Measurements from ENCODE around the gene IL25.
"Not testable (repeated sequence)": the region's sequence is repeated elsewhere in the genome, so short reads cannot be mapped to it uniquely, and the experiment has no call there.

Gene IL25

GRCh38 chr14:23418021-23418420, 45.4 kb downstream of the IL25 start:
- Histone ChIP-seq H3K79me2 (ENCODE audit: insufficient read depth, low read depth) (no peaks in the 10 kb centered on the region), H3K4me2 (no peak overlapping the region), H3K36me3 (ENCODE audit: insufficient read depth) (no peaks in the 10 kb centered on the region), H2AFZ (ENCODE audit: low read depth) (no peak overlapping the region), H3K4me3 (IDR thresholded peaks at IDR 0.05; ENCODE audit: insufficient read depth, low read depth, low read length) (no peak overlapping the region), H3K9ac (no peak overlapping the region), H3K4me1 (ENCODE audit: low read depth, poor library complexity, severe bottlenecking) (peaks cover 4% of the 10 kb centered on the region), H3K27ac (no peak overlapping the region), H4K20me1 (ENCODE audit: insufficient read depth) (no peaks in the 10 kb centered on the region), H3K27me3 (ENCODE audit: insufficient read depth, low read depth) (no peaks in the 10 kb centered on the region; the same call in 1 of the 2 replicates)
- no peak for TF ChIP-seq CTCF (conservative IDR thresholded peaks at IDR 0.05; ENCODE audit: low read depth, low read length)

GRCh38 chr14:23419646-23420045, 47.0 kb downstream of the IL25 start:
- H3K27me3 ChIP-seq (ENCODE audit: insufficient read depth, low read depth); H4K20me1 ChIP-seq (ENCODE audit: insufficient read depth); H3K4me3 ChIP-seq (IDR thresholded peaks at IDR 0.05; ENCODE audit: insufficient read depth, low read depth, low read length); H3K36me3 ChIP-seq (ENCODE audit: insufficient read depth); H2AFZ ChIP-seq (ENCODE audit: low read depth); H3K27ac ChIP-seq; H3K4me2 ChIP-seq; H3K4me1 ChIP-seq (ENCODE audit: low read depth, poor library complexity, severe bottlenecking); H3K9ac ChIP-seq; H3K79me2 ChIP-seq (ENCODE audit: insufficient read depth, low read depth): not testable (repeated sequence)

GRCh38 chr14:23421594-23421993, 49.0 kb downstream of the IL25 start:
- Histone ChIP-seq H3K27me3 (ENCODE audit: insufficient read depth, low read depth) (no peaks in the 10 kb centered on the region; the same call in 1 of the 2 replicates), H3K79me2 (ENCODE audit: insufficient read depth, low read depth) (no peaks in the 10 kb centered on the region), H3K9ac (no peak overlapping the region), H3K4me3 (IDR thresholded peaks at IDR 0.05; ENCODE audit: insufficient read depth, low read depth, low read length) (no peak overlapping the region), H3K36me3 (ENCODE audit: insufficient read depth) (no peaks in the 10 kb centered on the region), H4K20me1 (ENCODE audit: insufficient read depth) (no peaks in the 10 kb centered on the region), H2AFZ (ENCODE audit: low read depth) (no peak overlapping the region), H3K4me2 (no peak overlapping the region), H3K27ac (no peak overlapping the region), H3K4me1 (ENCODE audit: low read depth, poor library complexity, severe bottlenecking) (peaks cover 4% of the 10 kb centered on the region)
- TF ChIP-seq CTCF (conservative IDR thresholded peaks at IDR 0.05; ENCODE audit: low read depth, low read length): no peak

GRCh38 chr14:23423657-23424056, 51.0 kb downstream of the IL25 start:
- Histone ChIP-seq H3K4me2 (no peak overlapping the region), H3K27me3 (ENCODE audit: insufficient read depth, low read depth) (no peaks in the 10 kb centered on the region), H3K79me2 (ENCODE audit: insufficient read depth, low read depth) (no peaks in the 10 kb centered on the region), H3K9ac (no peak overlapping the region), H3K4me1 (ENCODE audit: low read depth, poor library complexity, severe bottlenecking) (peaks cover 4% of the 10 kb centered on the region), H4K20me1 (ENCODE audit: insufficient read depth) (no peaks in the 10 kb centered on the region), H3K36me3 (ENCODE audit: insufficient read depth) (no peaks in the 10 kb centered on the region), H3K4me3 (IDR thresholded peaks at IDR 0.05; ENCODE audit: insufficient read depth, low read depth, low read length) (no peak overlapping the region), H2AFZ (ENCODE audit: low read depth) (no peak overlapping the region), H3K27ac (no peak overlapping the region)
- TF ChIP-seq CTCF (conservative IDR thresholded peaks at IDR 0.05; ENCODE audit: low read depth, low read length): no peak

- Histone ChIP-seq H3K4me1 (ENCODE audit: low read depth, poor library complexity, severe bottlenecking) (peaks cover 4% of the 10 kb centered on the region), H3K4me3 (IDR thresholded peaks at IDR 0.05; ENCODE audit: insufficient read depth, low read depth, low read length) (no peak overlapping the region), H4K20me1 (ENCODE audit: insufficient read depth) (no peaks in the 10 kb centered on the region), H3K4me2 (no peak overlapping the region), H3K27ac (no peak overlapping the region), H3K27me3 (ENCODE audit: insufficient read depth, low read depth) (no peaks in the 10 kb centered on the region), H2AFZ (ENCODE audit: low read depth) (no peak overlapping the region), H3K36me3 (ENCODE audit: insufficient read depth) (no peaks in the 10 kb centered on the region), H3K9ac (no peak overlapping the region), H3K79me2 (ENCODE audit: insufficient read depth, low read depth) (no peaks in the 10 kb centered on the region)
- no peak for TF ChIP-seq CTCF (conservative IDR thresholded peaks at IDR 0.05; ENCODE audit: low read depth, low read length)
These were observed 52.6 kb downstream of the IL25 start for GRCh38 chr14:23425169-23425568.

GRCh38 chr14:23425798-23426197, 53.2 kb downstream of the IL25 start:
- not testable (repeated sequence) for H4K20me1 ChIP-seq (ENCODE audit: insufficient read depth); H3K4me3 ChIP-seq (IDR thresholded peaks at IDR 0.05; ENCODE audit: insufficient read depth, low read depth, low read length); H3K9ac ChIP-seq; H3K4me2 ChIP-seq; H3K79me2 ChIP-seq (ENCODE audit: insufficient read depth, low read depth); H2AFZ ChIP-seq (ENCODE audit: low read depth); H3K27ac ChIP-seq; H3K4me1 ChIP-seq (ENCODE audit: low read depth, poor library complexity, severe bottlenecking); H3K36me3 ChIP-seq (ENCODE audit: insufficient read depth); H3K27me3 ChIP-seq (ENCODE audit: insufficient read depth, low read depth)
